Hepatocyte (in vitro differentiated cells): ENCODE data around the gene RUFY3. TPM values are rescaled to one million over a fixed set of nuclear protein-coding genes. Genes with fewer than 3 reads are reported as not detected.
A peak's percentile ranks its signal among the peaks of the same experiment; 100 is the strongest.
"Not testable (repeated sequence)": the region's sequence is repeated elsewhere in the genome, so short reads cannot be mapped to it uniquely, and the experiment has no call there.

Source experiments
- DNase-seq: peaks from one replicate; pipeline ENCODE4 v3.0.0-alpha.2; 2016; ENCODE audit warnings: low spot score
- H2AFZ ChIP-seq: fragments of 200-600 bp; sonication (generic); 2 replicates; pipeline ENCODE4 v1.6.0; 2016; ENCODE audit warnings: antibody characterized with exemption, mild to moderate bottlenecking
- H3K27ac ChIP-seq: fragments of 200-600 bp; sonication (generic); 2 replicates; pipeline ENCODE4 v1.5.1; 2016; ENCODE audit warnings: mild to moderate bottlenecking
- H3K27me3 ChIP-seq: fragments of 200-600 bp; sonication (generic); 2 replicates; pipeline ENCODE4 v1.6.1; 2016
- H3K36me3 ChIP-seq: fragments of 200-600 bp; sonication (generic); replicated peaks from 2 replicates; pipeline ENCODE4 v1.5.1; 2016; ENCODE audit warnings: low read depth; ENCODE audit not compliant: insufficient read depth
- H3K4me1 ChIP-seq: fragments of 200-600 bp; sonication (generic); 2 replicates; pipeline ENCODE4 v1.5.1; 2016; ENCODE audit warnings: mild to moderate bottlenecking, moderate library complexity; ENCODE audit not compliant: insufficient read depth
- H3K4me2 ChIP-seq: fragments of 200-600 bp; sonication (generic); 2 replicates; pipeline ENCODE4 v1.6.0; 2016
- H3K4me3 ChIP-seq: fragments of 200-600 bp; sonication (generic); 2 replicates; pipeline ENCODE4 v1.5.1; 2016; ENCODE audit warnings: mild to moderate bottlenecking
- H3K79me2 ChIP-seq: fragments of 200-600 bp; sonication (generic); 2 replicates; pipeline ENCODE4 v1.6.0; 2017; ENCODE audit warnings: mild to moderate bottlenecking
- H3K9me2 ChIP-seq: fragments of 200-600 bp; sonication (generic); replicated peaks from 2 replicates; pipeline ENCODE4 v1.6.0; 2017; ENCODE audit warnings: mild to moderate bottlenecking; ENCODE audit not compliant: insufficient read depth
- H3K9me3 ChIP-seq: fragments of 200-600 bp; sonication (generic); 2 replicates; pipeline ENCODE4 v1.5.1; 2016; ENCODE audit warnings: low read depth, mild to moderate bottlenecking
- H4K20me1 ChIP-seq: fragments of 200-600 bp; sonication (generic); 2 replicates; pipeline ENCODE4 v1.6.0; 2016; ENCODE audit warnings: mild to moderate bottlenecking; ENCODE audit not compliant: insufficient read depth, poor library complexity, severe bottlenecking
- CTCF ChIP-seq: fragments of 200-600 bp; sonication (generic); IDR thresholded peaks from 2 replicates; pipeline ENCODE4 v1.5.1; 2016; ENCODE audit warnings: antibody characterized with exemption, mild to moderate bottlenecking; ENCODE audit not compliant: poor library complexity
- EZH2 ChIP-seq: fragments of 200-600 bp; sonication (generic); IDR thresholded peaks from 2 replicates; pipeline ENCODE4 v1.6.1; 2016; ENCODE audit warnings: antibody characterized with exemption, mild to moderate bottlenecking, borderline replicate concordance
- EZH2phosphoT487 ChIP-seq: fragments of 200-600 bp; sonication (generic); IDR thresholded peaks from one replicate; pipeline ENCODE4 v1.6.1; 2018; ENCODE audit warnings: antibody characterized with exemption, mild to moderate bottlenecking, low read depth, moderate library complexity; ENCODE audit not compliant: unreplicated experiment, severe bottlenecking
- WGBS: methylation state at CpG from one replicate; pipeline ENCODE4 v1.1.6; 2016; ENCODE audit warnings: low lambda C conversion rate; ENCODE audit errors: missing lambda C conversion rate; 5-methylcytosine and 5-hydroxymethylcytosine counted together
- polyA plus RNA-seq: library from polyadenylated mRNA; unstranded; fragments of >200 nt; fragmentation: Nextera tagmentation; extraction: Ambion mirVana; gene quantifications from 2 replicates; pipeline ENCODE4 v1.2.1, GENCODE V29; 2016
- total RNA-seq: library from RNA; depleted of rRNA; stranded (reverse); fragments of >200 nt; gene quantifications from 2 replicates; pipeline ENCODE4 v1.2.3, GENCODE V29; 2014

The RUFY3 gene
- total and polyA plus RNA-seq, 2 experiments from 2014 or later = 22.2 to 40.1 TPM

DNA sequence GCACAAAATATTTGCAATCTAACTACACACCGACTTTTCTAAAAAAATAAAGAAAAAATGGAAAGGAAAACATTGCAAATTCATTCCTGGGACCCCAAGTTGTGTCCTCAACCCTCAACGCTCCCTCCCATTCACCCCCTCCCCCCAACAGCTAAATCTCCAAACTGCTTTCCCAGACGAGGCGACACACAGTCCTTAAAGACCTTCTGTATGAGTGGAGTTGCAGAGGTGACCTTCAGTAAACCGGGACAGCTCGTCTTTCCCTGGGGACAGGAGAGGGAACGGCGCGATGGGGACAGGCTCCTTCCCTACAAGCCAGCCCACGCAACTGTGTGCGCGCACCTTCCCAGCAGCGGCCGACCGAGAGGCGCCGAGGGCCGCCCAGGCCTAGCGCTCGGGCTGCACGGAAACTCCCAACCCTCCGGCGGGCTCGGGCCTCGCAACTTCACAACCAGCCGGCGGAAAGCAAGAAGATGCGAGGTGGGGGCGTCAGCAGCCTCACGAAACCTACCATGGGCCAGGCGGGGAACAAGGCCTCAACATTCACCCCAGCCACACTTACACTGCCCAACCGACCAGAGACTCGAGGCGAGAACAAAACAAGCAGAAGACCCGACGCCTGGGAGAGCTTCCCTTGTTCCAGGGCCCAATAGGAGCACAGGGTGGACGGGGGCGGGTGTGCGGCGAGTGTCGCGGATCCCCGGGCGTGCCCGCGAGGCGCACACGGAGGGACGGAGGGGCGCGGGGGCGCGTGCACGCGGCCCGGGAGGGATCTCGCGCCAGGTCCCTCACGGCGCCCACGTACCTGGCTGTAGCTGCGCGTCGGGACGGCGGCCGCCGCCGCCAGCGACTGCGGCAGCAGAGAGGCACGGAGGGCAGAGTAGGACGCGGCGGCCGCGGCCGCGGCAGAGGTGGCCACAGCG is 117.2 kb downstream of the RUFY3 start:
- H3K9me3 ChIP-seq = no peaks in the 10 kb centered on the region
- TF ChIP-seq EZH2phosphoT487 = no peak
- no peak for TF ChIP-seq CTCF
- no peak for TF ChIP-seq EZH2
- no peaks in the 10 kb centered on the region for H3K9me2 ChIP-seq
- peaks cover 50% of the 10 kb centered on the region for H3K79me2 ChIP-seq
- peak overlapping the region; percentile 95 for H3K27ac ChIP-seq
- H2AFZ ChIP-seq = peak overlapping the region; percentile 84
- DNase-seq = peak; percentile 82
- H4K20me1 ChIP-seq = peaks cover 41% of the 10 kb centered on the region
- peaks cover 7% of the 10 kb centered on the region for H3K4me1 ChIP-seq
- H3K27me3 ChIP-seq = no peaks in the 10 kb centered on the region
- H3K36me3 ChIP-seq = no peaks in the 10 kb centered on the region
- H3K4me3 ChIP-seq = peak overlapping the region; percentile 91
- 1% methylated on average over 64 of the region's 80 CpGs for WGBS
- peak overlapping the region; percentile 98 for H3K4me2 ChIP-seq

GRCh38 chr4:70839589-70840093 is 117.9 kb downstream of the RUFY3 start, which contains the start of gene GRSF1:
Gene GRSF1, minus strand, starts transcription at chr4:70839890. Its CDS starts 63 bp downstream, at chr4:70839827.
- peaks cover 43% of the 10 kb centered on the region for H3K79me2 ChIP-seq
- no peaks in the 10 kb centered on the region for H3K36me3 ChIP-seq
- H3K9me3 ChIP-seq = no peaks in the 10 kb centered on the region
- H3K9me2 ChIP-seq = no peaks in the 10 kb centered on the region
- peaks cover 7% of the 10 kb centered on the region for H3K4me1 ChIP-seq
- H4K20me1 ChIP-seq = peaks cover 38% of the 10 kb centered on the region
- H3K4me3 ChIP-seq = peak within 1 kb of the TSS; percentile 91
- peak within 1 kb of the TSS; percentile 98 for H3K4me2 ChIP-seq
- no peaks in the 10 kb centered on the region for H3K27me3 ChIP-seq
- H3K27ac ChIP-seq = peak within 1 kb of the TSS; percentile 95
- 1% methylated on average over 40 of the region's 51 CpGs for WGBS
- DNase-seq = peak; percentile 96
- H2AFZ ChIP-seq = peak within 1 kb of the TSS; percentile 84
- TF ChIP-seq CTCF (no peak), EZH2 (no peak), EZH2phosphoT487 (no peak)

- H3K4me3 ChIP-seq, H3K4me2 ChIP-seq, H3K9me3 ChIP-seq, H3K4me1 ChIP-seq, H3K36me3 ChIP-seq, H3K27me3 ChIP-seq, H3K27ac ChIP-seq, H2AFZ ChIP-seq, H3K9me2 ChIP-seq: not testable (repeated sequence)
- peaks cover 38% of the 10 kb centered on the region for H3K79me2 ChIP-seq
- H4K20me1 ChIP-seq = peaks cover 35% of the 10 kb centered on the region
- peak; percentile 38 for DNase-seq
- WGBS = 88% methylated on average over 13 of the region's 20 CpGs
These were observed 118.4 kb downstream of the RUFY3 start for GRCh38 chr4:70840137-70840536.

DNA sequence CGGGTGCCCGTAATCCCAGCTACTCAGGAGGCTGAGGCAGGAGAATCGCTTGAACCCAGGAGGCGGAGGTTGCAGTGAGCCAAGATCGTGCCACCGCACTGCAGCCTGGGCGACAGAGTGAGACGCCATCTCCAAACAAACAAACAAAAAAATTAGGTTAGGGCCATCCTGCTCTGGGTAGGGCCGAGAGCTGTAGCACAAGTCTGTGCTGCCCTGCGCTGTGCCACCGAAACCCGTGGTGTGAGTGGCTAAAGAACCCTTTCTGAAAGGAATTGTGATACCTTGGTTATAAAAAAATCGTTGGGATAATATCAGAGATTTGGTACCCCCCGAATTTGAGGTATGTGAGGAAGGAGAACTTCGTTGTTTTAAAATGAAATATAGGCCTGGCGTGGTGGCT is 118.9 kb downstream of the RUFY3 start:
- Histone ChIP-seq H3K79me2 (peaks cover 33% of the 10 kb centered on the region), H3K27ac (peak overlapping the region; percentile 35), H4K20me1 (peaks cover 31% of the 10 kb centered on the region)
- not testable (repeated sequence) for H3K4me1 ChIP-seq, H3K9me3 ChIP-seq, H3K27me3 ChIP-seq, H3K36me3 ChIP-seq, H2AFZ ChIP-seq, H3K9me2 ChIP-seq, H3K4me2 ChIP-seq, H3K4me3 ChIP-seq, DNase-seq
- 96% methylated on average over 16 of the region's 16 CpGs for WGBS
